SJCRH30 (cell line): ENCODE measurements around the gene GNS. TPM values are rescaled to one million over a fixed set of nuclear protein-coding genes. Genes with fewer than 3 reads are reported as not detected.
A peak's percentile ranks its signal among the peaks of the same experiment; 100 is the strongest.
"Not testable (repeated sequence)": the region's sequence is repeated elsewhere in the genome, so short reads cannot be mapped to it uniquely, and the experiment has no call there.

Experiments
- DNase-seq, 2 experiments: peaks; one replicate each; pipeline ENCODE4 v3.0.0-alpha.2; 2015 to 2020
- H3K27ac ChIP-seq: fragments of 250-450 bp; sonication (Bioruptor Pico); 2 replicates; pipeline ENCODE4 v1.5.1; 2020; ENCODE audit warnings: mild to moderate bottlenecking, moderate library complexity
- H3K27me3 ChIP-seq: fragments of 250-450 bp; sonication (Bioruptor Pico); 2 replicates; pipeline ENCODE4 v1.5.1; 2020; ENCODE audit warnings: mild to moderate bottlenecking, moderate library complexity
- H3K36me3 ChIP-seq: fragments of 250-450 bp; sonication (Bioruptor Pico); 2 replicates; pipeline ENCODE4 v1.5.1; 2020; ENCODE audit warnings: mild to moderate bottlenecking, moderate library complexity
- H3K4me1 ChIP-seq: fragments of 250-450 bp; sonication (Bioruptor Pico); 2 replicates; pipeline ENCODE4 v1.5.1; 2020; ENCODE audit warnings: mild to moderate bottlenecking, moderate library complexity
- H3K4me3 ChIP-seq: fragments of 250-450 bp; sonication (Bioruptor Pico); 2 replicates; pipeline ENCODE4 v1.5.1; 2020; ENCODE audit warnings: mild to moderate bottlenecking, moderate library complexity
- H3K9me3 ChIP-seq: fragments of 250-450 bp; sonication (Bioruptor Pico); replicated peaks from 2 replicates; pipeline ENCODE4 v1.5.1; 2020; ENCODE audit warnings: mild to moderate bottlenecking, moderate library complexity
- total RNA-seq: library from RNA; depleted of rRNA; stranded (reverse); fragments of >200 nt; shearing (Covaris generic); gene quantifications from 2 replicates; pipeline ENCODE4 v1.2.3, GENCODE V29; 2014

Gene GNS
- total RNA-seq, 1 experiment from 2014 or later: 56.6 TPM

DNA sequence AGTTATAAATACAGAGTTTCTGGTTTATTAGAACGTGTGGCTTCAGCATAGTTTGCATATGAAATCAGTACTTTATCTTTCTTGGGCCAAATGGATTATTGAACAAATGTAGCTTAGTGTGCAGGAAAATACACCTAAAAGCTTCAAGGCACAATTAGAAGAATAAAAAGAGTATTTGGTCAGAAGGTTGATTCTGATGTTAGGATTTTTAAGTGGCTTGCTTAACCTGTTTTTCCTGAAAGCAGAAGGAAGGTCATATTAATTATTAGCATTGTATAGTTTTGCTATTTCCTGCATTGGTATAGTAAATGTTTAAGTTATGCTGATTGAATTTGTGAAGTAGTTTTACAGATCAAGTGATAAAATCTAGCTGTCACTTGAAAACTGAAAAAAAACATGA is 31.0 kb upstream of the GNS start:
- Histone ChIP-seq H3K9me3 (no peaks in the 10 kb centered on the region), H3K27me3 (no peaks in the 10 kb centered on the region), H3K27ac (no peak overlapping the region), H3K36me3 (0 out of 2 replicates have a peak, but pooled peaks cover 4% of the 10 kb centered on the region), H3K4me3 (no peak overlapping the region), H3K4me1 (no peaks in the 10 kb centered on the region)
- no peak for DNase-seq

DNA sequence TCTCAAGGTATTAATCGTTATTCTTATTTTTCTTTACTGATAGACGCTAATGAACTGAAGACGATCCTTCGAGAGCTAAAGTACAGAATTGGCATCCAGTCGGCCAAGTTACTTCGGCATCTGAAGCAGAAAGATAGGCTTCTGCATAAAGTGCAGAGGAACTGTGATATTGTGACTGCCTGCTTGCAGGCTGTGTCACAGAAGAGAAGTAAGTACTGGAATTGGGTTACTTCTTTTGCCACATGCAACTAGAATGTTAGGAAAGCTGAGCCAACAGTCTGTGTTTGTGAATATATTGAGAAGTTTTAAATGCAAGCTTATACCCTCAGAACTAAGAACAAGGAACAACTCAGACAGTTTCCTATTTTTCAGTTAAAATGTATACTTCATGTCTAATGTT is 26.6 kb upstream of the GNS start:
- Histone ChIP-seq H3K4me1 (peaks cover 10% of the 10 kb centered on the region), H3K9me3 (no peaks in the 10 kb centered on the region), H3K36me3 (0 out of 2 replicates have a peak, but pooled peaks cover 4% of the 10 kb centered on the region), H3K27ac (no peak overlapping the region), H3K27me3 (no peaks in the 10 kb centered on the region), H3K4me3 (no peak overlapping the region)
- DNase-seq: no peak

DNA sequence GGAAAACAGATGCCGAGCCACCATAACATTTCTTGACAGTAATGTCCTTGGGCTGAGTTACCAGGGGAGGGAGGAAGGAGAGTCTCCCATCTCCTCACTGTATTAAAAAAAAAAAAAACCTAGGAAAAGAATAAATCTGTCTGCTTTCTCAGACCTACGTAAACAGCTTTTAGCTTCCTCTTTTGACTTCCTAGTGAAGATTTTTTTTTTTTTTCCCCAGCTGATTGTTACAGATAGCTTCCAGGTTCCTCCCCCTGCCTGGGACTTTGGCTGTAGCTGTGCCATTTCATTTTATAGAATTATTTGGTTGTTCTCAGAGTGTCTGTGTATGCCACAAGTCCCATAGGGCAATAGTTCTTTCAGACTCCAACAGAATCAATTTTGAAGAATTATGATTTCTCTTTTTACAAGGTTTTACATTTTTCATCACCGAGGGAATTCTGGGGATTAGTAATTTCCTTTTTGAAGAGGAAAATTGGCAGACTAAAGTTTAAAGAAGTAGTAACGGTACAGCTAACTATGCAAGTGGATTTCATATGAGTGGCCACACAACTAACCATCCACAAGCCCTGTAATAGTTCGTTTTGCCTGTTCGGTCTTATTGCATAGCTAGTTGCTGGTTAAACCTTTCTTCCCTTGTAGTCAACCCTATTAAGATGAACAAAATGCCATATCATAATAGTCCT is 23.1 kb upstream of the GNS start:
- H3K27me3 ChIP-seq: no peaks in the 10 kb centered on the region

DNA sequence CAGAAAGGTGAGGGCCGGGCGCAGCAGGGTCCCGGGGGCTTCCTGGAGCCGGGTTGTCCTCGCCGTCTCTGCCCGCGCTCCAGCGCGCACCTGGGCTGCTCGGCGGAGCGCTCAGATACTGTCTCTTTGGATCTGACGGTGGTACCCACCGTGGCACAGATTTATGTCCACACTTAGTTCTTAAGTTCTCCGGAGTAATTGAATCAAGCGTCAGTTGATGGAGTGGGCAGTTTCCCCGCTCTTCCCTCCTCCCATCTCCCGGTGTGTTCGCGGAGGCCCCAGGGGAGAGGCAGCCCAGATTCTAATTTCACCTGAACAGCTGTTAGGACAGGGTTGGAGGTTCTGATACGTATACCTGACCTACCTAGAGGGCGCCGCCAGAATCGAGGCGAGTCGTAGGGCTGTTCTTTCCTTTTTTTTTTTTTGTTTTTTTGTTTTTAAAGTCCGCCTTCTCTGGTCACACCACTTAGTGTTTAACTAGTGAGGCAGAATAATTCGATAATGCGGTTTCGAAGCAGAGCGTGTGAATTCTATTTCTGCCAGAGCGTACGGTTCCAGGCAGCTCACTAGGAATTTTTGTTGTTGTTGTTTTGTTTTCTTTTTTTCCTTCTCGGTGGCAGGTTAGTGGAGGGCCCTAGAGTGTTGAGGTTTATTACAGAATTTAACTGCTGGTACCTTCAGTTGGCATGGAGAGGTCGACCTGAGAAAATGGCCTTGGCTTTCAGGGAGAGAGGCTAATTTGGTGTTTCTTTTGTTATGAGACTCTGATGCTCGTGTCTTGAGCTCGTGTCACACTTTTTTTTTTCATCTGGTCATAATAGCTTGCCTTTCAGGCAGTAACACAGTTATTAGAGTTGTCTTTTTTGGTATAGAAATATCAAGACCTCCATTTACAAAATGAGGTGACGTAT is 22.3 kb upstream of the GNS start:
- peak in 1 of 2 experiments; percentile 23 for DNase-seq
- H3K4me3 ChIP-seq: peak overlapping the region; percentile 63
- no peaks in the 10 kb centered on the region for H3K36me3 ChIP-seq
- H3K27ac ChIP-seq: no peak overlapping the region
- no peaks in the 10 kb centered on the region for H3K27me3 ChIP-seq
- no peaks in the 10 kb centered on the region for H3K9me3 ChIP-seq
- peaks cover 10% of the 10 kb centered on the region for H3K4me1 ChIP-seq

More for the DNA sequence above, 23.1 kb upstream of the GNS start:
- Histone ChIP-seq H3K36me3 (0 out of 2 replicates have a peak, but pooled peaks cover 4% of the 10 kb centered on the region), H3K27ac (no peak overlapping the region), H3K4me1 (peaks cover 10% of the 10 kb centered on the region), H3K4me3 (peak overlapping the region; percentile 63), H3K9me3 (no peaks in the 10 kb centered on the region)
- no peak for DNase-seq

DNA sequence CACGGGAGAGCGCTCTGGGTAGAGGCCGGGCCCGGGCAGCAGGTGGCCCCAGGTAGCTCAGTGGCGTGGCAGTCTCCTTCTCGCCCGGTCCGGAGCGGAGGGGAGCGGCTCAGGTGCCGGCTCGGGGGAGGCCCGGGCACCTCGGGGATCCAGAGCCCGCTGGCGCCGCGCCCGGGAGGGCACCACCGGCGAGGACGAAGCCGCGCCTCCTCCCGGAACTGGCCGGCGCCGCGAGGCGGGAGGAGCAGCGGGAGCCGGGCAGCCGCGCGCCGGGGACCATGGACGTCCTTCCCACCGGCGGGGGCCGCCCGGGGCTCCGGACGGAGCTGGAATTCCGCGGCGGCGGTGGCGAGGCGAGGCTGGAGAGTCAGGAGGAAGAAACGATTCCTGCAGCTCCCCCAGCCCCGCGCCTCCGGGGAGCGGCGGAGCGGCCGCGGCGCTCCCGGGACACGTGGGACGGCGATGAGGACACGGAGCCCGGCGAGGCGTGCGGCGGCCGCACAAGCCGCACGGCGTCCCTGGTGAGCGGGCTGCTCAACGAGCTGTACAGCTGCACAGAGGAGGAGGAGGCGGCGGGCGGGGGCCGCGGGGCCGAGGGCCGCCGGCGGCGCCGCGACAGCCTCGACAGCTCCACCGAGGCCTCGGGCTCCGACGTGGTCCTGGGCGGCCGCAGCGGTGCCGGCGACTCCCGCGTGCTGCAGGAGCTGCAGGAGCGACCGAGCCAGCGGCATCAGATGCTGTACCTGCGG is 21.5 kb upstream of the GNS start:
- DNase-seq: peak; percentile 34 to 49

DNA sequence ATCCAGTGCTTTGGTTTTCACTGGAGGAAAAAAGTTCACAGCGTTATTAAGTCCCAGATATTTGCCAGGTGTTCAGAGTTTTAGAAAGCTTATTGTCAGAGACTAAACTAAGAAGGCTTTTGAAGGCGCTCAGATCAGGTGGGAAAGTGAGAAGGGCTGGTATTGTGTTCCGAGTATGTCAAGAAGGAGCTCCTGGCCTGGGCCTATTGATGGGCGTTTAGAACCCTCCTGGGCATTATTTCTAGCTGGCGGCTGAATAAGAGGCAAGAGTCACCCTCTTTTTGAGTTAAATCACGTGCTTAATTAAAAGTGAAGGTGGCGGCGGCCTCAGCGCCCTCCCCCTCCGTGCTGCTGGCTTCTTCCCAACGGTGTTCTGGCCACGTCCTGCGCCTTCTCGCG is 20.9 kb upstream of the GNS start:
- H3K27ac ChIP-seq: no peak overlapping the region
- peaks cover 10% of the 10 kb centered on the region for H3K4me1 ChIP-seq
- H3K27me3 ChIP-seq: no peaks in the 10 kb centered on the region
- peak overlapping the region; percentile 63 for H3K4me3 ChIP-seq
- peaks cover 5% of the 10 kb centered on the region for H3K9me3 ChIP-seq
- DNase-seq: no peak
- no peaks in the 10 kb centered on the region for H3K36me3 ChIP-seq

More for the DNA sequence above, 21.5 kb upstream of the GNS start:
- Histone ChIP-seq H3K27ac (no peak overlapping the region), H3K36me3 (no peaks in the 10 kb centered on the region), H3K27me3 (no peaks in the 10 kb centered on the region), H3K9me3 (no peaks in the 10 kb centered on the region), H3K4me1 (peaks cover 10% of the 10 kb centered on the region), H3K4me3 (peak overlapping the region; percentile 63)

DNA sequence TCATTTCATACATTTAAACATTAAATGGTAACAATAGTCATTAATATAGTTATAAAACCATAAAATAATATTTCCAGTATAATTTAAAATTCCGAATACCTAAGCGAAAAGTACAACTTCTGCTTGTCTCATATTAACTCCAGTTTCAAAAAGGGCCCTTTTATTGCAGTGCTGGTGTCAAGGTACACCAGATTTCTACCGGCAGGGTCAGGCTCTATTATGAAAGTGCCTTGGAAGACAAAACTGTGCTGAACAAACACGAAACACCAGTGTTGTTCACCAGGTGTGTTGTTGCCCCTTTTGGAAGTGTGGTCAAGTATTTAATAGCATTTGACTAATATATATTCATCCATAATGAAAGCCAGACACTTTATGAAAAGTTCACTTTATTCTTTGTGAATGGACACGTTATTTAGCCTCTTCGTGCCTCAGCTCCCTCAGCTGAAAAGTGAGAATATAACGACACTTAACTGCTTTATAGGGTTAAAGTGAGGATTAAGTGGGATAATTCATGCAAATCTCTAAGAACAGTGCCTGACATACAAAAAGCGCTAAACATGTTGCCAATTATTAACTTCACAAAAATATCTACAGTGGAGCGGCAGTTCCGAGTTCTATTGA is 20.3 kb upstream of the GNS start:
- Histone ChIP-seq H3K9me3 (peaks cover 7% of the 10 kb centered on the region), H3K4me1 (peaks cover 10% of the 10 kb centered on the region), H3K4me3 (no peak overlapping the region), H3K27me3 (no peaks in the 10 kb centered on the region), H3K27ac (no peak overlapping the region), H3K36me3 (no peaks in the 10 kb centered on the region)
- DNase-seq: no peak

DNA sequence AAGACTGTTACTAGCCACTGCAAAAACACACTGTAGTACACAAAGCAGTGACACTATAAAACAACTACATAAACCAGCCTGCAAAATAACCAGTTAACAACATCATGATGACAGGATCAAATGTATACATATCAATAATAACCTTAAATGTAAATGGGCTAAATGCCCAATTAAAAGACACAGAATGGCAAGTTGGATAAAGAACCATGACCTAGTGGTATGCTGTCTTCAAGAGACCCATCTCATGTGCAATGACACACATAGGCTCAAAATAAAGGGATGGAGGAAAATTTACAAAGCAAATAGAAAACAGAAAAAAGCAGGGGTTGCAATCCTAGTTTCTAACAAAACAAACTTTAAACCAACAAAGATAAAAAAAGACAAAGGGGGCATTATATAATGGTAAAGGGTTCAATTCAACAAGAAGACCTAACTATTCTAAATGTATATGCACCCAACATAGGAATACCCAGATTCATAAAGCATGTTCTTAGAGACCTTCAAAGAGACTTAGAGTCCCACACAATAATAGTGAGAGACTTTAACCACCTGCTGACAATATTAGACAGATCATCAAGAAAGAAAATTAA is 16.0 kb upstream of the GNS start:
- H3K27me3 ChIP-seq, H3K4me3 ChIP-seq, DNase-seq, H3K36me3 ChIP-seq, H3K4me1 ChIP-seq, H3K27ac ChIP-seq, H3K9me3 ChIP-seq: not testable (repeated sequence)

DNA sequence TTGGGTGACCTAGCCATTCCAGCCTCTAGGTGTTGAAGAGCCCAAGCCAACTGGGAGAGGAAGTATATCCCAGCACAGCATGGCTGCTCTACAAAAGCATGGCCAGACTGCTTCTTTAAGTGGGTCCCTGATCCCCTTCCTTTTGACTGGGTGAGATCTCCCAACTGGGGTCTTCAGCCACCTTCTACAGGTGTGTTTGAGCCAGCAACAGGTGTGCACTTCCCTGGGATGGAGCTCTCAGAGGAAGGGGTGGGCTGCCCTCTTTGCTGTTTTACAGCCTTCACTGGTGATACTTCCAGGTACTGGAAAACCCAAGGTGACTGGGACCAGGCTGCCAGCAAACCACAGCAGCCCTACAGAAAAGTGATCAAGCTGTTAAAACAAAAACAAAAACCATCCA is 14.2 kb upstream of the GNS start:
- Histone ChIP-seq H3K4me3 (no peak overlapping the region), H3K36me3 (no peaks in the 10 kb centered on the region), H3K9me3 (peaks cover 7% of the 10 kb centered on the region), H3K27ac (no peak overlapping the region), H3K27me3 (no peaks in the 10 kb centered on the region), H3K4me1 (no peaks in the 10 kb centered on the region)
- no peak for DNase-seq

DNA sequence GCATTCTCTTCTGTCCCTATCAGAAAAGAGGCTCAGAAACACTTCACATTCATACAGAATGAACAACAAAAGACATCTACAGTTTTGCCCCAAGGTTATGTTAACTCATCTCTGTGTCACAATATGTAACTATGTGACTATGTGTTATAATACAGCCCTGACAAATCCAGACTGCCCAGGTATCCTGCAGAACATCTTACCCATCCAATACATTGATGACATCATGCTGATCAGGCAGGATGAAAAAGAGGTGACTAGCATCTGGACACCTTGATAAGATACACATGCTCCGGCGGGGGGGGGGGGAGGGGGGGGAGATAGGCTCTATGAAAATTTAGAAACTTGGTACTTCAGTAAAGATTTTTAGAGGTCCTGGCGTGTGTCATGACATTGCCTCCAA is 8.3 kb upstream of the GNS start:
- no peaks in the 10 kb centered on the region for H3K36me3 ChIP-seq

DNA sequence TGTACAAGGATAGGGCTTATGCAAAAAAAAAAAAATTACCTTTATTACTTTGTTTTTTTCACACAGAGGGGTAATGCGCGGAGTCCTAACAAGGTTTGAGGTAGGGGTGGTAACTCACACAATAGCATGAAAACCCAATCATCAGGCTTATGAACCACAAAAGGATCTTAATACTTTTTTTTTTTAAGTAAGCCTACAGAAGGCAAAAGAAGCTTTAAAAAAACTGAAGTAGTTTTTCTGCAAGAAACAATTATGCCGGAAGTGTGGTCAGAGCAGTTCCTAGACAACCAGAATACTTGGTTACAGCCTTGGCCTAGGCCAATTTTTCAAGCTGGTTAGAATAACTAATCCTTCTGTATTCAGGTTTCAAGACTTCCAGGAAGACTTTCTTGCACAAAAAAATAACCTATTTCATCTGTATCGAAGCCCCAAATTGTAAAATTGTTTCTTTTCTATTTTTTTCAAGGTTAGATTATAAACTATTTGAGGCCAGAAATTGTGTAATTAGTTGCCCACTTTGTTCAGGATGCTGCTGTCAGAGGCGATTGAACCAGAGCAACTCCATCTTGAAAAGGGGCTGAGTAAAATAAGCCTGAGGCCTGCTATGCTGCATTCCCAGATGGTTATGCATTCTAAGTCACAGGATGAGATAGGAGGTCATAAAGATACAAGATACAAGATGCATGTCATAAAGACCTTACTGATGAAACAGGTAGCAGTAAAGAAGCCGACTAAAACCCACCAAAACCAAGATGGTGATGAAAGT is 1.8 kb upstream of the GNS start:
- H3K36me3 ChIP-seq: no peaks in the 10 kb centered on the region

More for the DNA sequence above, 8.3 kb upstream of the GNS start:
- H3K9me3 ChIP-seq: no peaks in the 10 kb centered on the region
- no peak for DNase-seq
- H3K4me3 ChIP-seq: no peak overlapping the region
- no peaks in the 10 kb centered on the region for H3K4me1 ChIP-seq
- H3K27ac ChIP-seq: no peak overlapping the region
- H3K27me3 ChIP-seq: no peaks in the 10 kb centered on the region

DNA sequence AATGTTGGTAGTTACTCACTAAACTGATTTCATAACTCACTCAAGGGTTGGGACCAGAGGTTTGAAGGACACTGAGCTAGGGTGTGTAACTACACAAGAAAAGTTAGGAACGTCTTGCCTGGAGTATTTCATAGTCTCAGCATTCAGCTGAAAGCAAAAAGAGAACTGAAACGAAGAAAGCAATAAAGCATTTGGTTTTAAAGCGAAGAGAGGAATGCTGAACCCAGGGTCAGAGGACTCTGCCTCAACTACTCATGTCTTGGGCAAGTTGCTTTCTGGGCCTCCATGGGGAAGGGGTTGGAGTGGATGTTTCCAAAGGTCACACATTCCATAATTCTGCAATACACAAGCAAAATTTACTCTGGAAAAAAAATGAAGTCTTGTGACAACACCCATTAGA is 1.4 kb downstream of the GNS start:
- Histone ChIP-seq H3K4me3 (no peak overlapping the region), H3K4me1 (no peaks in the 10 kb centered on the region), H3K27ac (no peak overlapping the region), H3K27me3 (no peaks in the 10 kb centered on the region), H3K9me3 (no peaks in the 10 kb centered on the region), H3K36me3 (0 out of 2 replicates have a peak, but pooled peaks cover 3% of the 10 kb centered on the region)
- no peak for DNase-seq

More for the DNA sequence above, 1.8 kb upstream of the GNS start:
- Histone ChIP-seq H3K4me3 (no peak overlapping the region), H3K4me1 (no peaks in the 10 kb centered on the region), H3K9me3 (no peaks in the 10 kb centered on the region), H3K27ac (no peak overlapping the region), H3K27me3 (no peaks in the 10 kb centered on the region)
- DNase-seq: no peak

DNA sequence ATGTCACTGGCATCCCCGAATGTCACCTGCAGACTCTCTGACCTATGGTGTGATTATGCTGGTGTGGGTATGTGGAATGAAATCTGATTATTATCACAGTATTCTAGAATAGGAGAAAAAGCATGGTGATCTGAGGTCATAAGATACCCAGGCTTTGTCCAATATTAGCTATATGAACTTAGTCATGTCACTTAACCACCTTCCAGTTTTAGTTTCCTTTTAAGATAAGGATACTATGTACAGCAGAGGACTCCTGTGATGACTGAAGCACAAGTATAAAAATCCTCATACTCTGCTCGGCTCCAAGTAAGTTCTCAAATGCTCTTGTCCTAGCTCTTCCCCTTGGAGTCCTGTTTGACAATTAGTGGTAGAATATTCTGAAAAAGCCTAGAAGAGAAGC is 2.8 kb downstream of the GNS start:
- H3K4me1 ChIP-seq: no peaks in the 10 kb centered on the region
- H3K9me3 ChIP-seq: no peaks in the 10 kb centered on the region
- no peak for DNase-seq
- no peak overlapping the region for H3K4me3 ChIP-seq
- no peak overlapping the region for H3K27ac ChIP-seq
- peaks cover 5% of the 10 kb centered on the region for H3K36me3 ChIP-seq
- H3K27me3 ChIP-seq: no peaks in the 10 kb centered on the region
